Fibroblast of pulmonary artery (primary cell): ENCODE measurements around the gene MKI67.
"Not testable (repeated sequence)": the region's sequence is repeated elsewhere in the genome, so short reads cannot be mapped to it uniquely, and the experiment has no call there.

Experiments
- DNase-seq: peaks from one replicate; pipeline ENCODE4 v3.0.0-alpha.2; 2010; ENCODE audit warnings: low read depth
- H3K4me3 ChIP-seq: replicated peaks from 2 replicates; pipeline ENCODE4 v1.5.1; 2011; ENCODE audit warnings: low read depth, mild to moderate bottlenecking, control low read depth, low read length, moderate library complexity
- CTCF ChIP-seq: IDR thresholded peaks from 2 replicates; pipeline ENCODE4 v1.5.1; 2011; ENCODE audit warnings: mild to moderate bottlenecking, control low read depth, low read length, inconsistent platforms; ENCODE audit errors: missing control alignments

The MKI67 gene

DNA sequence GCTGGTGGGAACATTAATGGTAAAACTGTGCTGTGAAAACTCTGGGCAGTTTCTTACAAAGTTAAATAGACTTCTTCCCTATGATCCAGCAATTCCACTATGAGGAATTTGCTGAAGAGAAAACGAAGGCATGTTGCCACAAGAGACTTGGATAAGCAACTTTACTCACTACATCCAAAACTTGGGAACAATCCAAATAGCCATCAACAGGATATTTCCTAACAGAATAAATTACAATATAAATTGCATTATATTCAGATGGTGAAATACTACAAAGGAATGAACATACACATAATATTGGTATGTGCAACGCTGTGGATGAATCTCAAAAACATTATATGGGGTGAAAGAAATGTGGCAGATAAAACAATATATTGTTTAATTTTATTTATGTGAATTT is 21.4 kb upstream of the MKI67 start:
- peak; percentile 92 for DNase-seq
- no peak for TF ChIP-seq CTCF
- H3K4me3 ChIP-seq = no peak overlapping the region

- DNase-seq = no peak
- TF ChIP-seq CTCF = no peak
- H3K4me3 ChIP-seq = no peak overlapping the region
These were observed 20.8 kb upstream of the MKI67 start for GRCh38 chr10:128147064-128147463.

DNA sequence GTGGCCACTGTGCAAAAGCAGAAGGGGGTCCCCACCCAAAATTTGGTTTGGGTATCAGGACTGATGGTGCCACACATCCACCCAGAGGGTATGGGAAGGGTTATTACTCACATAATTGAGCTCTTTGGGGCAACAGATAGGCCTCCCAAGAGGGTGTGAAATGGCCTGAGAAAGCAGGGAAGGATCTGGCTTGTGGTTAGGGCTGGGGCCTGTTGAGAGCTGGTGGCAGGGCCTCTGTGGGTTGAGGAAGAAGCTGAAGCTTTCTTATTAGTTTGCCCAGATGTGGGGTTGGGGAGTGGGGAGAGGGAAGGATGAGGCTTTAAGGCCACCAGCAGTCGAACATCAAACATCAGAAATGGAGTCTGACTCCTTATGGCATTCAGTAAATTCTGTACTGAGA is 18.3 kb upstream of the MKI67 start:
- H3K4me3 ChIP-seq = no peak overlapping the region
- TF ChIP-seq CTCF = no peak
- DNase-seq = no peak

DNA sequence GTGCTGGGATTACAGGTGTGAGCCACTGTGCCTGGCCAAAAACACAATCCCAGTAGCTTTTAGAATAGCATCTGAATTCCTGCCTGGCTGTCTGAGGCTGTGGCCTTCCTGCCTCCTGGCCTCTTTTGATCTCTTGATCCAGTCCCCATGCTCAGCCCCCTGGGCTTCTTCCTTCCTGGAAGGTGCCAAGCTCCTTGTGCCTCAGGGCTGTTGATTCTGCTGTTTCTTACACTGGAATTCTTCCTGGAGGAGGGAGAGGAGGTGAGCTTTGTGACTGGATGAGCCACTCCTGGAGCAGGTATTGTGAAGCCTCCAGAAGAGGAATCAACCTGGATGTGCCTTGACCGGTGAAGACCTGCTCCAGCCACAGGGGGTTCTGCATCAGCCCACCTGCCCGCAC is 17.3 kb upstream of the MKI67 start:
- no peak for TF ChIP-seq CTCF
- DNase-seq = no peak
- no peak overlapping the region for H3K4me3 ChIP-seq

GRCh38 chr10:128140425-128140824 is 14.2 kb upstream of the MKI67 start:
- TF ChIP-seq CTCF = no peak
- no peak overlapping the region for H3K4me3 ChIP-seq
- no peak for DNase-seq

- H3K4me3 ChIP-seq, DNase-seq: not testable (repeated sequence)
These were observed 12.2 kb upstream of the MKI67 start for GRCh38 chr10:128138429-128138828.

DNA sequence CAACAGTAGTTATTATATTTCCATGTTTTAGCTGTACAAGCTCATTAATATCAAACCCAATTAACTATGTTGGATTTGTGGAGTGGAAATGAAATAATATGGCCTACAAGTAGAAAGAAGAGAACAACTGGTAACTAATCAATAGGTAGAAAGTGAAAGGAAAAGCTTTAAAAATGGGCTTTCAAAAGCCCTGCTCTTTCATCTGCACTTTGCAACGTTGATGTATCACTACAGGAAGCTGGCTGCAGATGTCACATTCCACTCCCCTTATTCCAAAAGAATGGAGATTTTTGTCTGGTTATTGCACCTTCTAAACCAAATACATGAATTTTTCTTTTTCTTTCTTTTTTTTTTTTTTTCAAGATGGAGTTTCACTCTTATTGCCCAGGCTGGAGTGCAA is 11.7 kb upstream of the MKI67 start:
- no peak for DNase-seq
- no peak overlapping the region for H3K4me3 ChIP-seq
- TF ChIP-seq CTCF = no peak

DNA sequence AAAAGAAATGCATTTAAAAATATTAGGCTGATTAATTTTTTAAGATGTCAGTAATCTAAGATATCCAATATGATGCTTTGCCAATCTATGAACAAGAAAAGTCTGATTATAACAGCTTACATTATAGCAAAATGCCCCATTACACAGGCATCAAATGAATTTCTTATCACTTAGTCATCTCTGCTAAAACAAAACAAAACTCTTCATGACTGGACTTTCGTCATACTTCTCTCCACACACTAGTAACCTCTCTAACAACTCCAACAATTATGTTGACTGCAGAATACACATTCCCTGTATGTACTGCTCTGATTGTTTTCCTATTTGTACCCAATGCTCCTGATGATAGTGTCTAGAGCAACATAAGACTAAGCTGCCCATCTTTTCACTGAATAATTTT is 3.8 kb upstream of the MKI67 start:
- TF ChIP-seq CTCF = no peak
- H3K4me3 ChIP-seq = no peak overlapping the region
- peak; percentile 42 for DNase-seq
